GM19099 (cell line): ENCODE measurements around the gene TMEM144.

Experiments
- POLR2A ChIP-seq: IDR thresholded peaks from 3 replicates; pipeline ENCODE4 v1.6.1; 2011; ENCODE audit warnings: low read depth; ENCODE audit not compliant: insufficient read length; ENCODE audit errors: extremely low read depth

The TMEM144 gene

DNA sequence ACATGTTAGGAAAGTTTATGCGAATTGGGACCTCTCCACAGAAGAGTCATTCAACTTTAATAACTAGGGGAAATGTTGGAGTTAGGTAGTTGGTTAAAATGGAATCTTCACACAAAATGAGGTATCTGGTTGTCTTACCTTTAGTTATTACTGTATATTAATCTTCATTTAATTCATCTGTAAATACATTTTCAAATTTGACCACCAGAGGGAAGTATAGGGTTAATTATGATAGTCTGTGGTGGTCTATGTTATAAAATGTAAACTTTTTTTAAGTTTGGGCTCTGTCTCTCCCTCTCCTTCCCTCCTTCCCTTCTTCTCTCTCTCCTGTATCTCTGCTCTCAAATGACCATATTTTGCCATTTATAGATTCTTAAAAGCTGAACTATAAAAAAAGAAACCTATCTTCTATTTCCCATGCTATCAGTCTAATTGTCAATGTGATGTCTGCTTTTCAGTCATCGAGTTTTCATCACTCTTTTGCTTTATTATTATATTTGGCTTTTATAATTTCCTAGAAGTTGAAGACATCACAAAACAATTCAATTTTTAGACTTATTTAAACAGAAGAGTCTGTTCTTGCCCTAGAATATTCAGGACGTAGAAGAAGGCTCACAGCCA is 49.8 kb downstream of the TMEM144 start:
- no peak for TF ChIP-seq POLR2A

DNA sequence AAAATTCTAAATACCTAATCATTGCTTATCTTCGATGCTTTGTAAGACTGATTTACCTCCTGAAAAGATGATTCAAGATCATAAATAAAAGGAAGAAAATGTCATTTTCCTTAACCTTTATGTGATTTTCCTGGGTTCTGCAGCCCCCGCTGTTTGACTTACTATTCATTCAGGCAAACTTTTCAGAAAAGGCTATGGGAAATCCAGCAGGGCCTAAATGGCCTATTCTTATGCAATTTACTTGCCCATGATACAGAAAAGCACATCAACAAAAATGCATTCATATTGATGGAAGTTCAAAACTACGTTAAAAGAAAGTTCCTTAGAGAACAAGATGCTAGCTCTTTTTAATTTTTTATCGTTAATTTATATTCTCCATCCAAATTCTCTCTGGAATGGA is 51.2 kb downstream of the TMEM144 start:
- TF ChIP-seq POLR2A, result no peak

DNA sequence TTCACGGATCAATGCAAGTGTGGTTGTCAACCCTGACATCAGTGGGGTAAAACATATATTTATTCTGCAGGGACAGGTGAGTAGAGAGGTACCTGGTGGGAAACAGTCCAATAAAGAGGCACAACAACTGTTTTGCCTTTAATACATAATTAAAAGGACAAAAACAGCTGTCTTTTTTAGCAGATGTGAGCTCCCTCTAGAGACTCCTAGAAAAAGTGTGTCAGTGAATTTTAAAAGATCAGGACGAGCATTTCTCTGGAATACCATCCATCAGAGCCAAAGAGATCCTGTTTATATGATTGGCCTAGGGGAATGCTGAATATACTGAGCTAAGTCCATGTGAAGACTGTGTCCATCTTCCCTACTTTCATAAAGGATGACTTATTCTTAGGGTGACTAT is 58.3 kb downstream of the TMEM144 start:
- no peak for TF ChIP-seq POLR2A

DNA sequence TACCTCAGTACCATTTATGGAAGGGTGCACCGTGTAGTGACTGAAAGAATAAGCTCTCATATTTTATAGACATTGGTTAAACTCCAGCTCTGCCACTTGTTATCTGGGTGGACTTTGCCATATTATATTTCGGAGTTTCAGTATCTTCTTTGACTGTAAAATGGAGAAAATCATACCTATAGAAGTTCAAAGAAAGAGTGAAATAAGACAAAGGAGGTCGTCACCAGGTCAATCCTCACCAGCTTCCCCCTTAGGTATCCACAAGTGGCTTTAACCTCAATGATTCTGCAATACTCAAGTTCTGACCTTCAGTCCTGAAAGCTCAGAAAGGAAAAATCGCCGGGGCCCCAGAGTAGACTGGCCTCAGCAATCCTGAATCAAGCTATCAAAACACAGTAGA is 64.3 kb downstream of the TMEM144 start:
- TF ChIP-seq POLR2A, result no peak

DNA sequence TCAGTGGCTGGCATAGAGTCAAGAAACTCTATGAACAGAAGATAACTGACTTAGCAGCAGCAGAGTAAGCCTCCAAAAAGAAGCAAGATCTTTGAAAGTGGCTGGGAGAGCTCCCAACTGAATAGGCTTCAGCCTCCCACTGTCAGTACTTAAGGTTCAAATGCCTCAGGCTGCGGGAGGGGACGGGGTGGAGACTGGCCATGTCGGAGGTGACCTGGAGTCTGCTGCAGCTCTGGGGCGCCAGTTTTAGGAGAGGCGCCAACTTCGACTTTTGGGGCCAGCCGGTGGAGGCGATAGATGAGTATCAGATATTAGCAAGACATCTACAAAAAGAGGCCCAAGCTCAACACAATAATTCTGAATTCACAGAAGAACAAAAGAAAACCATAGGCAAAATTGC is 67.3 kb downstream of the TMEM144 start:
- TF ChIP-seq POLR2A, result no peak

DNA sequence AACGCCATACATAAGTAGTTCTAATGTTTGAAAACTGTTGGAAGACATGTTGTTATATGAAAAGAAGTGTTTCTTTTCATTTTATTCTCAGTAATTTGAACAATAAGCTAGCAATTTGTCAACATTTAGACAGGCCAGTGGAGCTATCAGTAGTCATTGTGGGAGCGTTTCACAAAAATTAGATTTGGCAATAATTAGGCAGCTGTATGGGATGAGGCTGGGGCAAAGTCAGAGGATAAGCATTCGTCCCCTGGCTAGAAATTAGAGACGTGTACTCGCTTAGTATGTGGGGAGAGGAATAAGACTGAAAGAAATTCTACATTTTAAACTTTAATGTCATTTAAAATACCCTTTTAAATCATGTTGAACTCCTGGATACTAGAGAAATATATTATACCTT is 70.6 kb downstream of the TMEM144 start:
- no peak for TF ChIP-seq POLR2A

DNA sequence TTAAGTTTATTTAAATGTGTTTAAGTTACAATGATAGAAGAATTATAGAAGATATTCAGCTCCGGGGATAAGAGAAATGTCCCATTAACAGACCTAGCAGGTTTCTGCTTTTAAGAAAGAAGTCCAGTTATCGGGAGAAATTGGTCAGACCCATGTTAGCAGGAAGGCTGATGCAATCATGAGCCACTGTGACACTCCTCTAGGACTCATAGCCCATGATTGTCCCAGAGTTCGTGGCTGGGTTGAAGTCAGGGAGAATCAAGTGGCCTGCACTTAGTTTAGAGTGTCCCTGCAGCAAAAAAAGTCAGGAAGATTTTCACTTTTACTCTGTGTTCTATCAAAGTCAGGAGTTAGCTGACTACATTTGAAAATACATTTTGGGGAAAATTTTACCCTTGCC is 72.0 kb downstream of the TMEM144 start:
- TF ChIP-seq POLR2A, result no peak

DNA sequence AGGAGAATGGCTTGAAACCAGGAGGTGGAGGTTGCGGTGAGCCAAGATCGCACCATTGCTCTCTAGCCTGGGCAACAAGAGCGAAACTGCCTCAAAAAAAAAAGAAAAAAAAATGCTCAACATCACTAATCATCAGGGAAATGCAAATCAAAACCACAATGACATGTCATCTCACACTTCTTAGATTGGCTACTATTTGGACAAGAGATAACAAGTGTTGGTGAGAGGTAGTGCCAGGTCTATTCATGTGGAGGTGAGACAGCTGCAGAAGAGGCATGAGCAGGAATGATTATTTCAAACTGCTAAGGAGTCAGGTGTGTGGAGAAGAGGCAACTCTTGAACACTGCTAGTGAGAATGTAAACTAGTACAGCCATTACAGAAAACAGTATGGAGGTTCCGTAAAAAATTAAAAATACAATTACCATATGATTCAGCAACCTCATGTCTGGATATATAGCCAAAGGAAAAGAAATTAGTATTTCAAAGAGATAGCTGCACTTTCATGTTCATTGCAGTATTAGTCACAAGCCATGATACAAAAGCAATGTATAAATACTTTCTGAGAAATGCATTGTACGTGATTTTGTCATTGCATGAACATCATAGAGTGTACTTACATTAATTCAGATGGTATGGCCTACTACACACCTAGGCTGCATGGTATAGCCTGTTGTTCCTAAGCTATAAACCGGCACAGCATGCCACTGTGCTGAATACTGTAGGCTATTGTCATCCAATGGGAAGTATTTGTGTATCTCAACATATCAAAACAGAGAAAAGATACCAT is 75.3 kb downstream of the TMEM144 start:
- no peak for TF ChIP-seq POLR2A

DNA sequence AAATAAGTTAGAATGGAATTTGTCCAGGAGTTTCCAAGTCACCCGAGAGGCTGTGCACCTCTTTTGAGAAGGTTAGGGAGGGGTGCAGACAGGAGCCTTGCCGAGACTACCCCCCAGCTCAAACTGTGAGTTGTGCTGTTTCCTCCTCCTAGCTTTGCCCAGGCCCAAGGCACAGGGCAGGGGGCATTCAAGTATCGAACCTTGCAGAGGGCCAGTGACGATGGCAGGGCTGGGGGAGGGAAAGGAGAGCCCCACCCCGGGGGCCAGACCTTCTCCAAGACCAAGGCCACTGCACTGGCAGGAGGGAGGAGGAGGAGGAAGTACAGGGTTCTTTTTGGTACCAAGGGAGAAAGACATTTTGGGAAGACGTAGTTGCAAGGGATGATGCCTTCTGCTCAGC is 80.6 kb downstream of the TMEM144 start:
- TF ChIP-seq POLR2A, result no peak

DNA sequence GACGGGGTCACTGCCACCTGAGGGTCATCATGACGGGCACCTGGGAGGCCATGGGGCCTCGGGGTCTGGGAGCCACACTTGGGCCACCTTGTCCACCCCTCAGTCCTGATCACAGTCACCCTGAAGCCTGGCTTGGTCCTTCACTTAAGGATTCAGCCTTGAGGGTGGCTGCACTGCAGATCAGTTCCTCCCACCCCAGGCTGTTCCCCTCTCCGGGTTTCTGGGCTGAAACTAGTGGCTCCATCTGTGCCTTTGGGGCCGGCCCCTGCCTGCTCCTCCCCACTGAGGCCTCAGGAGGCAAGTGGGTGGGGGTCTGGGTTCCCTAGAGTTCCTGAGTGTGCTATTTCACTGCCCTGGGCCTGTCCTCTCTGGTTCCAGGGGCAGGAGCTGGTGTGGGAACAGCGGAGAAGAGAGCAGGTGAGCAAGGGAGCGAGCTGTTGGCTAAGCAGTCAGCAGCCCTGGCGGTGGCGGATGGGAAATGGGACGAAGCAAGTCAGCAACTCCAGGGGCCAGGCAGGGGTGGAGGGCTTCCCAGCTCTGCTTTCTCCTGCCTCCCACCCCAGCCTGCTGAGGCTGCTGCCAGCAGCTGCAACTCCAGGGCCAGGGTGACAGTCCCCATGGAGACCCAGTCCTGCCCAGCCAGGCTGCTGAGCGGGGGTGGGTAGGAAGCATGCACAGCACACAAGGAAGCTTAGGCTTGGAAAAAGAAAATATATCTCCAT is 81.2 kb downstream of the TMEM144 start:
- TF ChIP-seq POLR2A, result no peak

DNA sequence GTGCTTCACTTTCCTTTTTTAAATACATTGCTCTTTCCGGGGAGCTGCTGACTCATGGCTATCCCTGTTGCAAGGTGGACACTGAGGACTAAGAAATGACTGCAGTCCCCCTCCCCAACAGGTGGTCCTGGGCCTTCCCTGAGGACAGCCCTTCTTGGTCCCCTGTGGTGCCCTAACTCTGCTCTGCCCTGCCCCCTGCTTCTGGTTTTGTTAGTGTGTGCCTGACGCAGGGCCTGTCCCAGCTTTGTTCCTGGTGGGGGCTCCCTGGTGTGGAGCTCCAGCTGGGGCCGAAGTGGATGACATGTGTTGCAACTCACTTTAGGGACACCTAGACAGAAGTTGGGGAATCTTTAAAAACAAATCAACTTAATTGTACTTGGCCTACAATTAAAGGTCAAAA is 81.9 kb downstream of the TMEM144 start:
- TF ChIP-seq POLR2A, result no peak

DNA sequence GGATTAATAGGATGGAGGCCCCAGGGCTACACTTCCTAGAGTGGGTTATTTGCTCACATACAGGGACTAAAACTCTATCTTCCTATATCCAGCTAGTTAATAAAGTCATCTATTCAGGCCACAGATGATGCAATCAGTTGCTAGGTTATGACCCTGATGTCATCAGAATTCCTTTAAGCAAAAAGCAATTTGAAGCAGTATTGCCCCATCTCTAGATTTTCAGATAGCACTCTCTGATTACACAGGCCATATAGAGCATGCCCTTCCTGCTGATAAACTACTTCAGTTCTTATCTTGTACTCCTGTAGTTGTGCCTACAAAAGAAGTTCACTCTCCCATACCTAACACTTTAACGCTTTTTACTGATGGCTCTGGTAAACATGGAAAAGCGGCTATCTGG is 84.8 kb downstream of the TMEM144 start:
- no peak for TF ChIP-seq POLR2A

DNA sequence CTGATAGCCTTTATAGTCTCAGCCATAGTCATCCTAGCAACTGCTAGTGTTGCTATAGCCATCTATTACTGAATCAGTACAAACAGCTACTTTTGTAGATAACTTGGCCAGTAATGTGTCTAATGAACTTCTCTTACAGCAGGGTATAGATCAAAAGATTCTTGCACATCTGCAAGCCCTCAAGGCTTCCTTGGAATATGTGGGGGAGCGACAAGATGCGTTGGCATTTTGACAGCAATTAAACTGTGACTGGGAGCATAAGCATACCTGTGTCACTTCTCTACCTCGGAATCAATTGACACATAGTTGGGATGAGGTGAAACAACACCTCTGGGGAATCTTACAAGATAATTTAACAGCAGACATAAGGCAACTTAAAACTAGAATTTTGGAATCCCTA is 87.6 kb downstream of the TMEM144 start:
- no peak for TF ChIP-seq POLR2A

DNA sequence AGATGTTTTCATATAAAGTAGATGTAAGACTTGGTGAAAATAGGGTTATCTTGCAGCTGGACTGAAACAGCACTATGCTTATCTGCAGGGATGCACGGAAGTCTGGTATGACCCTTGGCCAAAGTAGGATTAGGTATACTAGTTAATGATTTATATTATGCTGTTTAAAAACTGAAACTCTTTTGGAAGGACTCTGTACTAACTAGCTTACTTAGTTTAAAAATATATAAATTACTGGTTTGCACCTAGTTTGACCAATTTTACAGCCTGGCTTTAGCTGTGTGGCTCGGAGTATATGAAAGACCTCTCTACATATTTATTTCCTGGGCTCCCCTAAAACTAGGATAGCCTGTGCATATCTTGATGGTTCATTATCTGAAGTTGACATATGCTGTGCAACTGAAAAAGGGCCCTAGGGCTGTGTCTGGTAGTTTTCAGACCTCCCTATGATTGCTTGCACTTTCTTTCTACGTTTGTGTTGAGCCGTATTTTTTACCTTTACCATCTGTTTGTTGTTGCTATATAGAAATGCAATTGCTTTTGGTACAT is 89.2 kb downstream of the TMEM144 start:
- TF ChIP-seq POLR2A, result no peak

DNA sequence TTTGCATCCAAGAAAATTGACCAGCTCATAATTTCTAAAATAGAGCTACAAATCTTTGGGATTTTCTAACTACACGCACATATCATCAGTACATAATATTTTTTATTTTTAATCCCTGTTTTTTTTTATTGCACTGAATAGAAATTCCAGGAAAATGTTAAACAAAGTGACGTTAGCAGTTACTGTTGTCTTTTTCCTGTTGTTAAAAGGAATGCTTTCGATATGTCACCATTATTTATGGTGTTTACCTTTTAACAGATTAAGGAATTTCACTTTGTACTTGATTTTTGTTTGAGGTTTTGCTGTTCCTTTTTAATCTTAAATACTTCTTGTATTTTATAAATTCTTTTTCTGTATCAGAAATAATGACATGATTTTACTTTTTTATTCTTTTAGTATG is 89.7 kb downstream of the TMEM144 start:
- TF ChIP-seq POLR2A, result no peak
